Liver (tissue), 9 donors: ENCODE results near the gene EXOC6B. TPM values are rescaled to one million over a fixed set of nuclear protein-coding genes. Genes with fewer than 3 reads are reported as not detected.

ENCODE experiments used
- DNase-seq: peaks from one replicate; pipeline ENCODE4 v3.0.0-alpha.2; 2017; ENCODE audit warnings: low spot score
- H3K27ac ChIP-seq, 2 donors: one replicate each; pipeline ENCODE4 v1.7.0; 2013; ENCODE audit warnings: inconsistent platforms in 2 of 2, low read length in 2 of 2, control low read depth in 1 of 2, low read depth in 1 of 2, mild to moderate bottlenecking in 1 of 2
- H3K27me3 ChIP-seq, 4 donors: one replicate each; pipeline versions ENCODE4 v1.6.1 to v1.7.0; 2013; ENCODE audit warnings: low read length in 3 of 4, inconsistent platforms in 1 of 4, mild to moderate bottlenecking in 1 of 4, moderate library complexity in 1 of 4; ENCODE audit not compliant: control insufficient read depth in 4 of 4, insufficient read depth in 4 of 4
- H3K36me3 ChIP-seq, 4 donors: one replicate each; pipeline versions ENCODE4 v1.6.1 to v1.7.0; 2013; ENCODE audit warnings: low read length in 3 of 4, mild to moderate bottlenecking in 3 of 4, low read depth in 1 of 4, moderate library complexity in 1 of 4; ENCODE audit not compliant: control insufficient read depth in 4 of 4, insufficient read depth in 3 of 4
- H3K4me1 ChIP-seq, 4 donors: one replicate each; pipeline versions ENCODE4 v1.6.1 to v1.7.0; 2013; ENCODE audit warnings: low read length in 3 of 4, mild to moderate bottlenecking in 3 of 4, moderate library complexity in 1 of 4; ENCODE audit not compliant: control insufficient read depth in 4 of 4, insufficient read depth in 4 of 4
- H3K4me3 ChIP-seq, 3 donors: one replicate each; pipeline versions ENCODE4 v1.6.1 to v1.7.0; 2013; ENCODE audit warnings: low read length in 3 of 3, control low read depth in 1 of 3, low read depth in 1 of 3, mild to moderate bottlenecking in 1 of 3
- H3K9ac ChIP-seq, 2 donors: one replicate each; pipeline ENCODE4 v1.7.0; 2013; ENCODE audit warnings: low read length in 2 of 2, mild to moderate bottlenecking in 2 of 2, moderate library complexity in 2 of 2, control low read depth in 1 of 2, low read depth in 1 of 2
- H3K9me3 ChIP-seq, 4 donors: one replicate each; pipeline versions ENCODE4 v1.6.1 to v1.7.0; 2013; ENCODE audit warnings: low read length in 3 of 4; ENCODE audit not compliant: control insufficient read depth in 4 of 4
- CTCF ChIP-seq: fragments of 150-350 bp; IDR thresholded peaks from 2 replicates; pipeline ENCODE4 v1.5.1; 2017; ENCODE audit warnings: improper control_type of control experiment, low read depth, low read length; ENCODE audit not compliant: missing input control
- FOXA2 ChIP-seq: IDR thresholded peaks from 2 replicates; pipeline ENCODE4 v1.6.1; 2016; ENCODE audit warnings: antibody characterized with exemption
- GABPA ChIP-seq, 2 donors: IDR thresholded peaks in 1 of 2; conservative IDR thresholded peaks in 1 of 2; 2 replicates each; pipeline ENCODE4 v1.6.1; 2016; ENCODE audit warnings: antibody characterized with exemption in 2 of 2, mild to moderate bottlenecking in 1 of 2, moderate library complexity in 1 of 2
- HNF4A ChIP-seq, 2 donors: conservative IDR thresholded peaks; 2 replicates each; pipeline ENCODE4 v1.6.1; 2016; ENCODE audit warnings: antibody characterized with exemption in 2 of 2, mild to moderate bottlenecking in 2 of 2
- HNF4G ChIP-seq: IDR thresholded peaks from 2 replicates; pipeline ENCODE4 v1.6.1; 2016; ENCODE audit warnings: antibody characterized with exemption
- JUND ChIP-seq, 2 donors: IDR thresholded peaks; 2 replicates each; pipeline ENCODE4 v1.6.1; 2016; ENCODE audit warnings: antibody characterized with exemption in 2 of 2
- NR2F2 ChIP-seq: IDR thresholded peaks from 2 replicates; pipeline ENCODE4 v1.6.1; 2016; ENCODE audit warnings: antibody characterized with exemption
- RAD21 ChIP-seq, 2 donors: IDR thresholded peaks; 2 replicates each; pipeline ENCODE4 v1.6.1; 2016; ENCODE audit warnings: antibody characterized with exemption in 2 of 2, mild to moderate bottlenecking in 2 of 2
- REST ChIP-seq: IDR thresholded peaks from 2 replicates; pipeline ENCODE4 v1.6.1; 2016; ENCODE audit warnings: antibody characterized with exemption, mild to moderate bottlenecking
- RXRA ChIP-seq, 2 donors: IDR thresholded peaks; 2 replicates each; pipeline ENCODE4 v1.6.1; 2017 to 2018; ENCODE audit warnings: antibody characterized with exemption in 2 of 2, mild to moderate bottlenecking in 1 of 2
- SP1 ChIP-seq: IDR thresholded peaks from 2 replicates; pipeline ENCODE4 v1.6.1; 2018; ENCODE audit warnings: antibody characterized with exemption, mild to moderate bottlenecking
- TAF1 ChIP-seq: conservative IDR thresholded peaks from 2 replicates; pipeline ENCODE4 v1.6.1; 2016; ENCODE audit warnings: antibody characterized with exemption, mild to moderate bottlenecking
- YY1 ChIP-seq: IDR thresholded peaks from 2 replicates; pipeline ENCODE4 v1.6.1; 2016; ENCODE audit warnings: antibody characterized with exemption, mild to moderate bottlenecking
- polyA plus RNA-seq, 2 donors: library from polyadenylated mRNA; stranded (reverse) in 1 of 2; unstranded in 1 of 2; fragments of 200-250 nt in 1 of 2; fragments of >200 nt in 1 of 2; fragmentation: Nextera tagmentation in 1 of 2; extraction: Ambion mirVana in 1 of 2; gene quantifications; one replicate each; pipeline versions ENCODE4 v1.2.1 to v1.2.3, GENCODE V29; 2013 to 2015
- total RNA-seq, 2 donors: library from RNA; depleted of rRNA; stranded (reverse); fragments of >200 nt; gene quantifications; one replicate each; pipeline ENCODE4 v1.2.3, GENCODE V29; 2014
- TF ChIP-seq, protein P1 (sequence below): IDR thresholded peaks from 2 replicates; pipeline ENCODE4 v1.6.1; 2016; ENCODE audit warnings: antibody characterized with exemption
- TF ChIP-seq, protein P2 (sequence below): IDR thresholded peaks from 2 replicates; pipeline ENCODE4 v1.6.1; 2016; ENCODE audit warnings: antibody characterized with exemption
- donor health status: healthy.
- donor health status: healthy.
- donor health status: healthy.
- donor health status: healthy.
- donor health status: healthy.

The EXOC6B gene
- total and polyA plus RNA-seq, 4 donors = 1.7 to 9.5 (median 5.5) TPM

DNA sequence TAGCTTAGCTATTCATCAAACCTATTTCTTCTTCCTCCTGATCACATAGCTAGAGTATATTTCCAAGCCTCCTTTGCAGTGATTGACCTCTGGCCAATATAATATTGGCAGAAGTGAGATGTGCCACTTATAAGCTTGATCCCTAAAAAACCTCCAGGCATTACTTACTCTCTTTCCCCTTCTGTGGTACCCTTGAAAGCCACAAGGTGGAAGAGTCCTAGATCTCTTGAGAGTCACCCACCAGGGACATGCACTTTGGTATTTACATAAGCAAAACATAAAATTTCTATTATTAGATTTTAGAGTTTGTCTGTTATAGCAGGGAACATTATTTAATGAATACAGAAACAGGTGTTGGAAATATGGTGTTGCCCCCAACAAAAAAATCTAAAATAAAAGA is 112.0 kb downstream of the EXOC6B start:
- Histone ChIP-seq H3K9me3 (no peaks in the 10 kb centered on the region), H3K27me3 (no peaks in the 10 kb centered on the region), H3K36me3 (no peaks in the 10 kb centered on the region), H3K4me1 (no peaks in the 10 kb centered on the region), H3K27ac (no peak overlapping the region), H3K4me3 (no peak overlapping the region), H3K9ac (no peak overlapping the region)
- TF ChIP-seq RXRA (IDR thresholded peaks at IDR 0.05) (no peak), RAD21 (IDR thresholded peaks at IDR 0.05) (peak in 1 of 2 donors; percentile 33)
- DNase-seq = no peak

DNA sequence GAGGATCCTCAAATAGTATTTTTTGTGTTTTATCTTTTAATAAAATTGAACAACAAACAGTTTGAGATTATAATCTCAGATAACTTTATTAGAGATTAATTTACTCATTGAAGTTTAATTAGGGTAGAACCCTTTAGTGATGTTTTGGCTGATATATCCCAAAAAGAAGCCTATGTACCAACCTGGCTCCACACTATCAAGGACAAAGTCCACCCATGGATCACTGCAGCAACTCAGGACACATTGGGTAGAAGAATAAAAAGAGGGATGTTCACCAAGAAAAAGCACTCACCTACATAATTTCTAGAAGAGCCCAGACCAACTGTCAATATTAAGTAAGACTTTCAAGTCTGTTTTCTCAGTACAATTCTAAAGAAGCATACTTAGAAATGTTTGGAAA is 112.9 kb downstream of the EXOC6B start:
- TF ChIP-seq NR2F2 (no peak), JUND (IDR thresholded peaks at IDR 0.05) (no peak), HNF4A (conservative IDR thresholded peaks at IDR 0.05) (peak; percentile 53 to 64)
- no peak overlapping the region for H3K9ac ChIP-seq
- no peak overlapping the region for H3K27ac ChIP-seq
- H3K4me3 ChIP-seq = no peak overlapping the region
- H3K36me3 ChIP-seq = no peaks in the 10 kb centered on the region
- DNase-seq = no peak
- no peaks in the 10 kb centered on the region for H3K27me3 ChIP-seq
- no peaks in the 10 kb centered on the region for H3K9me3 ChIP-seq
- no peaks in the 10 kb centered on the region for H3K4me1 ChIP-seq

- TF ChIP-seq TAF1 (no peak), NR2F2 (no peak), GABPA (IDR thresholded peaks at IDR 0.05 in 1 of 2, conservative IDR thresholded peaks at IDR 0.05 in 1 of 2) (no peak), RAD21 (IDR thresholded peaks at IDR 0.05) (no peak), REST (no peak), FOXA2 (no peak), RXRA (IDR thresholded peaks at IDR 0.05) (no peak), HNF4A (conservative IDR thresholded peaks at IDR 0.05) (no peak), JUND (IDR thresholded peaks at IDR 0.05) (no peak), SP1 (no peak), YY1 (no peak), CTCF (no peak), HNF4G (no peak)
- TF ChIP-seq, protein P1, sequence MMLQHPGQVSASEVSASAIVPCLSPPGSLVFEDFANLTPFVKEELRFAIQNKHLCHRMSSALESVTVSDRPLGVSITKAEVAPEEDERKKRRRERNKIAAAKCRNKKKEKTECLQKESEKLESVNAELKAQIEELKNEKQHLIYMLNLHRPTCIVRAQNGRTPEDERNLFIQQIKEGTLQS = no peak
- TF ChIP-seq, protein P2, sequence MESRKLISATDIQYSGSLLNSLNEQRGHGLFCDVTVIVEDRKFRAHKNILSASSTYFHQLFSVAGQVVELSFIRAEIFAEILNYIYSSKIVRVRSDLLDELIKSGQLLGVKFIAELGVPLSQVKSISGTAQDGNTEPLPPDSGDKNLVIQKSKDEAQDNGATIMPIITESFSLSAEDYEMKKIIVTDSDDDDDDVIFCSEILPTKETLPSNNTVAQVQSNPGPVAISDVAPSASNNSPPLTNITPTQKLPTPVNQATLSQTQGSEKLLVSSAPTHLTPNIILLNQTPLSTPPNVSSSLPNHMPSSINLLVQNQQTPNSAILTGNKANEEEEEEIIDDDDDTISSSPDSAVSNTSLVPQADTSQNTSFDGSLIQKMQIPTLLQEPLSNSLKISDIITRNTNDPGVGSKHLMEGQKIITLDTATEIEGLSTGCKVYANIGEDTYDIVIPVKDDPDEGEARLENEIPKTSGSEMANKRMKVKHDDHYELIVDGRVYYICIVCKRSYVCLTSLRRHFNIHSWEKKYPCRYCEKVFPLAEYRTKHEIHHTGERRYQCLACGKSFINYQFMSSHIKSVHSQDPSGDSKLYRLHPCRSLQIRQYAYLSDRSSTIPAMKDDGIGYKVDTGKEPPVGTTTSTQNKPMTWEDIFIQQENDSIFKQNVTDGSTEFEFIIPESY = no peak
- H3K9me3 ChIP-seq = no peaks in the 10 kb centered on the region
- no peaks in the 10 kb centered on the region for H3K4me1 ChIP-seq
- DNase-seq = no peak
- H3K9ac ChIP-seq = no peak overlapping the region
- no peak overlapping the region for H3K4me3 ChIP-seq
- no peaks in the 10 kb centered on the region for H3K27me3 ChIP-seq
- no peaks in the 10 kb centered on the region for H3K36me3 ChIP-seq
- H3K27ac ChIP-seq = no peak overlapping the region
These were observed 113.5 kb downstream of the EXOC6B start for GRCh38 chr2:72712304-72712703.
